ENCODE measurements around the gene TCHH. TPM values are rescaled to one million over a fixed set of nuclear protein-coding genes. Genes with fewer than 3 reads are reported as not detected.

TCHH gene
- polyA plus RNA-seq, 1 experiment, result not detected

GRCh38 chr1:152110365-152110859, 4.8 kb downstream of the TCHH start:
- ChIA-PET POLR2A (interaction anchor here (0.7 to 0.8 kb wide), 2 partner anchors 20 to 52 kb away, joined by 3 to 4 read pairs; no protein-coding TSS in a partner anchor), CTCF (interaction anchor here (1.2 to 2.4 kb wide), 6 partner anchors 18 to 237 kb away, joined by 3 to 13 read pairs (median 4); no protein-coding TSS in a partner anchor)
- TF ChIP-seq, protein P1, sequence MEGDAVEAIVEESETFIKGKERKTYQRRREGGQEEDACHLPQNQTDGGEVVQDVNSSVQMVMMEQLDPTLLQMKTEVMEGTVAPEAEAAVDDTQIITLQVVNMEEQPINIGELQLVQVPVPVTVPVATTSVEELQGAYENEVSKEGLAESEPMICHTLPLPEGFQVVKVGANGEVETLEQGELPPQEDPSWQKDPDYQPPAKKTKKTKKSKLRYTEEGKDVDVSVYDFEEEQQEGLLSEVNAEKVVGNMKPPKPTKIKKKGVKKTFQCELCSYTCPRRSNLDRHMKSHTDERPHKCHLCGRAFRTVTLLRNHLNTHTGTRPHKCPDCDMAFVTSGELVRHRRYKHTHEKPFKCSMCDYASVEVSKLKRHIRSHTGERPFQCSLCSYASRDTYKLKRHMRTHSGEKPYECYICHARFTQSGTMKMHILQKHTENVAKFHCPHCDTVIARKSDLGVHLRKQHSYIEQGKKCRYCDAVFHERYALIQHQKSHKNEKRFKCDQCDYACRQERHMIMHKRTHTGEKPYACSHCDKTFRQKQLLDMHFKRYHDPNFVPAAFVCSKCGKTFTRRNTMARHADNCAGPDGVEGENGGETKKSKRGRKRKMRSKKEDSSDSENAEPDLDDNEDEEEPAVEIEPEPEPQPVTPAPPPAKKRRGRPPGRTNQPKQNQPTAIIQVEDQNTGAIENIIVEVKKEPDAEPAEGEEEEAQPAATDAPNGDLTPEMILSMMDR (IDR thresholded peaks at IDR 0.05; ENCODE audit: insufficient read depth, low read depth, low read length), result no peak
- H3K4me3 ChIP-seq (ENCODE audit: low read depth, low read length), result peak overlapping the region; percentile 43
- no peaks in the 10 kb centered on the region for H3K36me3 ChIP-seq (ENCODE audit: control insufficient read depth, insufficient read depth, low read length)
- no peak for DNase-seq (ENCODE audit: low read depth)
- H3K27me3 ChIP-seq (ENCODE audit: control insufficient read depth, insufficient read depth, low read length), result peaks cover 49% of the 10 kb centered on the region

- ChIA-PET CTCF (interaction anchor here (0.7 to 2.4 kb wide), 4 partner anchors 57 to 350 kb away, joined by 3 to 13 read pairs (median 6); no protein-coding TSS in a partner anchor), POLR2A (interaction anchor here (0.7 to 0.8 kb wide), 2 partner anchors 20 to 53 kb away, joined by 3 to 4 read pairs; no protein-coding TSS in a partner anchor)
- no peaks in the 10 kb centered on the region for H3K36me3 ChIP-seq (ENCODE audit: control insufficient read depth, insufficient read depth, low read length)
- peaks cover 46% of the 10 kb centered on the region for H3K27me3 ChIP-seq (ENCODE audit: control insufficient read depth, insufficient read depth, low read length)
- H3K4me3 ChIP-seq (ENCODE audit: low read depth, low read length), result peak overlapping the region; percentile 43
- TF ChIP-seq, protein P1 (IDR thresholded peaks at IDR 0.05; ENCODE audit: insufficient read depth, low read depth, low read length), result no peak
- no peak for DNase-seq (ENCODE audit: low read depth)
Observed at GRCh38 chr1:152109998-152110294, 5.3 kb downstream of the TCHH start.

DNA sequence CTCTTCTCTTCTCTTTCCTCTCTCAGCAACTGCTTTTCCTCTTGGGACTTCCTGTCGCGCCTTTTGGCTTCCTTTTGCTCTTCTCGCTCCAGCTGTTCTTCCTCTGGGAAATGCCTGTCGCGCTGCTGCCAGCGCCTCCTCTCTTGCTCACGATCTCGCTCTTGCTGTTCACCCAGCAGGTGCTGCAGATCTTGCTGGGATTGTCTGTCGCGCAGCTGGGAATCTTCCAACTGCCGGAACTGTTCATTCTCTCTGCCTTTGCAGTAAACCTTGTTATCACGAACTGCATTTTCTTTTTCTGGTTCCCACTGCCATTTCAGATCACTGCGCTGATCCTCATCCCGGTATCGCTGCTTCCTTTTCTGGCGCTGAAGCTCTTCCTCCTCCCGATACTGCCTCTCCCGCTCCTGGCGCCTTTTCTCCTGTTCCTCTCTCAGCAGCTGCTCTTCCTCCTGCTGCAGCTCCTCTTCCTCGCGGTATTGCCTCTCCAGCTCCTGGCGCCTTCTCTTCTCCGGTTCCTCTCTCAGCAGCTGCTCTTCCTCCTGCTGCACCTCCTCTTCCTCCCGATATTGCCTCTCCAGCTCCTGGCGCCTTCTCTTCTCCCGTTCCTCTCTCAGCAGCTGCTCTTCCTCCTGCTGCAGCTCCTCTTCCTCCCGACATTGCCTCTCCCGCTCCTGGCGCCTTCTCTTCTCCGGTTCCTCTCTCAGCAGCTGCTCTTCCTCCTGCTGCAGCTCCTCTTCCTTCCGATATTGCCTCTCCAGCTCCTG, 5.8 kb downstream of the TCHH start:
- POLR2A ChIA-PET, result interaction anchor here (0.7 kb wide), 1 partner anchor 21 kb away, joined by 4 read pairs; no protein-coding TSS in a partner anchor
- CTCF ChIA-PET, result interaction anchor here (0.7 to 2.4 kb wide), 7 partner anchors 14 to 351 kb away, joined by 3 to 13 read pairs (median 4); no protein-coding TSS in a partner anchor

DNA sequence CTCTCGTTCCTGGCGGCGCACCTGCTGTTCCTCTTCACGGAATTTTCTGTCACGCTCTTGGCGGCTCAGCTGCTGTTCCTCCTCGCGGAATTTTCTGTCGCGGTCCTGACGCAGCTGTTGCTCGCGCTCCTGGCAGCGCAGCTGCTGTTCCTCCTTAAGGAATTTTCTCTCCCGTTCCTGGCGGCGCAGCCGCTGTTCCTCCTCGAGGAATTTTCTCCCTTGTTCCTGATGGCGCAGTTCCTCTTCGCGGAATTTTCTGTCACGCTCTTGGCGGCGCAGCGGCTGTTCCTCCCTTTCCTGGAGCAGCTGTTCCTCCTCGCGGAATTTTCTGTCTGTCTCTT, 6.4 kb downstream of the TCHH start:
- Histone ChIP-seq H3K27me3 (ENCODE audit: control insufficient read depth, insufficient read depth, low read length) (peaks cover 43% of the 10 kb centered on the region), H3K4me3 (ENCODE audit: low read depth, low read length) (no peak overlapping the region), H3K36me3 (ENCODE audit: control insufficient read depth, insufficient read depth, low read length) (no peaks in the 10 kb centered on the region)
- POLR2A ChIA-PET, result no interaction called here
- CTCF ChIA-PET, result interaction anchor here (1.4 to 2.4 kb wide), 6 partner anchors 13 to 80 kb away, joined by 3 to 13 read pairs (median 4); no protein-coding TSS in a partner anchor
- DNase-seq (ENCODE audit: low read depth), result no peak
- TF ChIP-seq, protein P1 (IDR thresholded peaks at IDR 0.05; ENCODE audit: insufficient read depth, low read depth, low read length), result no peak

More for the DNA sequence above, 5.8 kb downstream of the TCHH start:
- Histone ChIP-seq H3K4me3 (ENCODE audit: low read depth, low read length) (peak overlapping the region; percentile 43), H3K36me3 (ENCODE audit: control insufficient read depth, insufficient read depth, low read length) (no peaks in the 10 kb centered on the region), H3K27me3 (ENCODE audit: control insufficient read depth, insufficient read depth, low read length) (peaks cover 44% of the 10 kb centered on the region)
- no peak for DNase-seq (ENCODE audit: low read depth)
- TF ChIP-seq, protein P1 (IDR thresholded peaks at IDR 0.05; ENCODE audit: insufficient read depth, low read depth, low read length), result no peak
